Left kidney (tissue), 2 donors: Measurements from ENCODE around the gene ODAD2. TPM values are rescaled to one million over a fixed set of nuclear protein-coding genes. Genes with fewer than 3 reads are reported as not detected.
A peak's percentile ranks its signal among the peaks of the same experiment; 100 is the strongest.

ENCODE experiments used
- DNase-seq: peaks from one replicate; pipeline ENCODE4 v3.0.0-alpha.2; 2013
- polyA plus RNA-seq: library from polyadenylated mRNA; unstranded; fragments of 120-200 nt; gene quantifications from one replicate; pipeline ENCODE4 v1.2.1, GENCODE V29; 2013; ENCODE audit not compliant: insufficient read length

The ODAD2 gene
- polyA plus RNA-seq, 1 donor = 1.5 TPM

- no peak for DNase-seq
Observed at GRCh38 chr10:27844223-27844622, 154.7 kb downstream of the ODAD2 start.

DNA sequence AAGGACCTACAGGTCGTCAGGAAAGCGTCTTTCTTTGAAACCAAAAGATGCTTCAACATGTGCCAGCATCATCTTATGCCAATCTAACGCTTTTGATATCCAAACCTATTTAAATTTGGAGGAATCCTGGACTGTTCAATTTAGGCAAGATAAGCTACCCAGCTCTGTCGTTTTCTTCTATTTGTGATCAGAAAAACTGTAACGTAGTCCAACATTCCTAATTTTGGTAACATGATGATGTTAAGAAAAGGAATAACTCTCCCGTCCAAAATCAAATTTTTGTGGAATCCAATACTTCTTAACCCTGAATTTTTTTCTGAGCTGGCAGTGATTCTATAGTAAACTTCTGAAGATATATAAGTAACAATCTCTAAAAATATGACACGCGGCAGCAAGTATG is 160.0 kb downstream of the ODAD2 start:
- no peak for DNase-seq

DNA sequence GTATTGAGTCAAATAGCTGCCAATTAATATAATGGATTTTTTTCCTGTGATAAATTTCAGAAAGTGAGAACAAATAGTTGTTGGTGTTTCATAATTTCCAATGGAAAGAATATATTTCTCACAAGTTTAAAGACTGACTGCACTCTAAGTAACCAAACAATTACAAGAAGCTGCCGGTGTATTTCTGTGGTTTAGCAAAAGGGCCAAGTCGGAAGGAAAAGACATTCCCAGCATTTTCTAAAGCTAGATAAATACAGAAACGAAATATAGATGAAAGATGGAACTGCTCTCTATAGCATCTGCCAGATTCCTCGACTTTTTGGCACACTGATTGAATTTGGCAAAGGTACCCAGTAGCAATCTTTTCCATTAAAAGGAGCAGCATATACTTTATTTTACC is 160.5 kb downstream of the ODAD2 start:
- no peak for DNase-seq

- DNase-seq = peak; percentile 7
Observed at GRCh38 chr10:27834476-27834875, 164.4 kb downstream of the ODAD2 start.

- no peak for DNase-seq
Observed at GRCh38 chr10:27833792-27834191, 165.1 kb downstream of the ODAD2 start.

- DNase-seq = no peak
Observed at GRCh38 chr10:27832826-27833225, 166.1 kb downstream of the ODAD2 start.

DNA sequence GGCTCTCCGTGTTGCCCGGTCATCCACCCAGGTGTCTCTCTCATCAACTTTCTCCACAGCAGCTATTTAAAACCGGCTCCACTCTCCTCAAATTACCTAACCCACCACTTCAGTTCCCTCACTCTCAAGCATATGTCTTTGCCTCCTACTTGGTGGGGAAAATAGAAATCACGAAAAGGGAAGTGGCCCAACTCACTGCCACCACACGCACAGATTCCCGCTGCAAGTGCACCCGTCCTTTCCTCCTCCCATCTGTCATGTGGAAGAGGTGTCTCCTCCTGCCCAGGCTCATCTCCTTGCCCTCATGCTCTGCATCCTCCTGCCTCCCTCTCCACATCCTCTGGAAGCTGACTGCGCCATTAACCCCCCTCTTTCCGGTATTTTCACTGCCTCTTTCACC is 172.5 kb downstream of the ODAD2 start:
- DNase-seq = no peak

GRCh38 chr10:27822301-27822700 is 176.6 kb downstream of the ODAD2 start:
- DNase-seq = no peak

DNA sequence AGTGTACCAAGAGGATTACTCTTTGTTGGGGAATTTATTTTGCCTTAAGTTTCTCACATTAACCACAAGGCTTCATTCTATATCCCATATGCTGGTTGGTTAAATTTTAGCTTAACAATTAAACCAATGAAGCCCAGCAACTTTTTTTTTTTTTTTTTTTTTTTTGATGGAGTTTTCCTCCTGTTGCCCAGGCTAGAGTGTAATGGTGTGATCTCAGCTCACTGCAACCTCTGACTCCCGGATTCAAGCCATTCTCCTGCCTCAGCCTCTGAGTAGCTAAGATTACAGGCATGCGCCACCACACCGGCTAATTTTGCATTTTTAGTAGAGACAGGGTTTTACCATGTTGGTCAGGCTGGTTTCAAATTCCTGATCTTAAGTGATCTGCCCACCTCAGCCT is 178.2 kb downstream of the ODAD2 start:
- DNase-seq = peak; percentile 5

GRCh38 chr10:27819781-27820531 is 178.9 kb downstream of the ODAD2 start:
- peak; percentile 4 for DNase-seq

DNA sequence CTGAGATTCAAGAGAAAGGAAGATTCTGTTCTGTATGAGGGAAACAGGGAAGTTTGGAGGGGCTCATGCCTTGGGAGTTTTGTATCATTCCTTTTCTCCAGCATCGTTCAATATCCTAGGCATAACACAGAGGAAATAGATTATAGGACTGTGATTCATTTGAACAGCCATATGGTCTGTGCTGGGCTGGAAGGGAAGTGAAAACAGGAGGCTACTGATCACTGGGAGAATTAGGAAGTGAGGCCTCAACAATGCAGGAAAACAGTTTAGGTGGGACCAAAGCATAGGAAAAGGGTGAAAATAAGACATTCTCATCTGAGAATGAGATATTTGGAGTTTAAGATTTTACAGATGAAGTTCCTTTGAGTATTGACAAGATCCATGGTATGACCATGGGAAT is 182.6 kb downstream of the ODAD2 start:
- no peak for DNase-seq

DNA sequence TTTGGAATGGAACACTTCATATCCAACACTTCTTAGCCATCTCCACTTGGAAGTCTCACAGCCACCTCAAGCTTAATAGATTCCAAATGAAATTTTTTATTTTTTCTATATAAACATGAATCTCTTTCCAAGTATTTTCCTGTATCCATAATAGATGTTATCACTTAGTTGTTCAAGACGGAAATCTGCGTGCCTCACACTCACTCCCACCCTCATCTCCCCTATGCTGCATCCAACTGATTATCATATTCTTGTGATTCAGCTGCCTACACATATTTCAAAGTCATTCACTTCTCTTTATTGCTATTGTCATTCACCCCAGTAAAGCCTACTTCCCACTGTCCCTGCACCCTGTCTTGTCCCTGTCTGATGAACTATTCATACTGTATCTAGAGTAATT is 183.0 kb downstream of the ODAD2 start:
- no peak for DNase-seq

DNA sequence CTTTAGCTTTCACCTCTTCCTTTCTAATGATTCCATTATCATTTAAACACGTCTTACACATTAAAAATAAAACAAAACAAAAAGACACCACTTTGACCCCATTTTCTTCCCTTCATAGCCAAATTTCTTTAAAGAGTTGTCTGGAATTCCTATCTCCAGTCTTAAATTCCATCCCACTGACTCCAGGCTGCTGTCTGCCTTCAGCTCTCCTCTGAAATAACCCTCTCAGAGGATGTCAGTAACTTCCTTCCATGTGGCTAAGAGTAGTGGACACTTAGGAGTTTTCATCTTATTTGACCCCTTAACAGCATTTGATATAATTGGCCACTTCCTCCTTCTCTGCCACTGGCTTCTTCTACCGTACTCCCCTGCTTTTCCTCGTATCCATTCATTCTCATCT is 183.6 kb downstream of the ODAD2 start:
- no peak for DNase-seq

GRCh38 chr10:27805180-27805579 is 193.7 kb downstream of the ODAD2 start:
- DNase-seq = no peak

GRCh38 chr10:27804136-27804535 is 194.7 kb downstream of the ODAD2 start:
- DNase-seq = no peak

DNA sequence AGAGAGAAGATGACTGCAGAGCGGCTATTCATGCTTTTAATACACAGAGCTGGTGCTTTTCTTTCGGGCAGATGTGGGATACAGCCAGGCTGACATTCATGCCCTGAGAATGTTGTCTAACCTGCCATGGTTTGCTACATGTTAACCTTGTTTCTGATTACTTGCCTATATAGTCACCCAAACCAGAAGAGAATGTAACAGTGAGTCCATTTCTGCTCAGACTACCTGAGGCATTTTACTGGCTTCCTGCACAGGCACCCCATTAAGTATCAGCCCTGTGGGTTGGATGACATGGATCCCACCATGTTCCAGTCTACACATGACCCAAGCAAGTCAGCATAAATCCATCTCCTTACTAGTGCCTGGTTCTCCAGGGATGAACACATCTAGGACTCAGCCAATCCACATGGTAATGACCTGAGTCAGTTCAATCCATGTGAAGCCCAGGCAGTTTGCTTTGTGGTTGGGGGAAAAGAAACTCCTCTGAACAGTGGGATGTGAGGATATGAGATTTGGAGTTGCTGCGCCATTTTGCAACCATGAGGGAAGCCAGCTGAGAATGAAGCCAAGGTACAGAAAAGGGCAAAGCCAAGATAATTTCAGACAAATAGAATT is 197.6 kb downstream of the ODAD2 start:
- DNase-seq = no peak

- DNase-seq = no peak
Observed at GRCh38 chr10:27799046-27799445, 199.8 kb downstream of the ODAD2 start.

DNA sequence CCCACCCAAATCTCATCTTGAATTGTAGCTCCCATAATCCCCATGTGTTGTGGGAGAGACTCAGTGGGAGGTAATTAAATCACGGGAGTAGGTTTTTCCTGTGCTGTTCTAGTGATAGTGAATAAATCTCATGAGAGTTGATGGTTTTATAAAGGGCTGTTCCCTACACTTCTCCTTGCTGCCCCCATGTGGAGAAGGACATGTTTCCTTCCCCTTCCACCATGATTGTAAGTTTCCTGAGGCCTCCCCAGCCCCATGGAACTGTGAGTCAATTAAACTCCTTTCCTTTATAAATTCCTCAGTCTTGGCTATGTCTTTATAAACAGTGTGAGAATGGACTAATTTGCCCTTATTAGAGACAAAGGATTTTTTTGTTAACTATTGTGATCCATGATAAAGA is 204.7 kb downstream of the ODAD2 start:
- no peak for DNase-seq

GRCh38 chr10:27792216-27792615 is 206.7 kb downstream of the ODAD2 start:
- no peak for DNase-seq

DNA sequence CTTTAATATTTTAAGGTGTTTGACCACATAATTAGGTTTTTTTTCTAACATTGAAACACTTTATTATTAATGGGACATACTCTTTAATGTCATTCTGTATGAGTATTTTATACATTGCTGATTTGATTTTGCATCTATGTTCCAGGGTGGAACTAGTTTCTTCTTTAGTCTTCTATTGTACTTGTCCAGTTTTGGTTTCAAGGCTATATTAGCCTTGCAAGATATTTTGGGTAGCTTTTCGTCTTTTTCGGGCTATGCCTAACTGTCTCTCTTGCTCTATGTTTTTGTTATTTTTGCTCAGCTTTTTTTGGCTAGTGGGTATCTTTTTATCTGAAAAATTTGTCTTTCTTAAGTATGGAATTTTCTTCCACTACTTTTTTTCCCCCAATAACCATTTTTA is 214.6 kb downstream of the ODAD2 start:
- no peak for DNase-seq

DNA sequence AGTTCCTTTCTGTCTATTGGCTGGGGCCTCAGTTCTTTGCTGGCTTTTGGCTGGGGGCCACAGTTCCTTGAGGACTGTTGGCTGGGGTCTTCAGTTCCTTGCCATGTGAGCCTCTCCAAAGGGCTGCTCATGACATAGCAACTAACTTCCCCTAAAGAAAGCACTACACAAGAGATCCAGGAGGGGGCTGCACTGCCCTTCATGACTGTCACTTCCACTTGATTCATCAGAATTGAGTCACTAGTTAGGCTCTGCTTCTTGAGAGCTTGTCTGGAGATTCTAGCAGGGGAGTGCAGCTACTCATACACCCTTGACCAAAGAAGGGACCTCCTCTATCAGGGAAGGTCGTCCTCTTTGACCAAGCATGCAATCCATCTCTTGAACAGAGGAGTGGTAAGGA is 215.2 kb downstream of the ODAD2 start:
- no peak for DNase-seq

- no peak for DNase-seq
Observed at GRCh38 chr10:27779462-27780015, 219.3 kb downstream of the ODAD2 start.

DNA sequence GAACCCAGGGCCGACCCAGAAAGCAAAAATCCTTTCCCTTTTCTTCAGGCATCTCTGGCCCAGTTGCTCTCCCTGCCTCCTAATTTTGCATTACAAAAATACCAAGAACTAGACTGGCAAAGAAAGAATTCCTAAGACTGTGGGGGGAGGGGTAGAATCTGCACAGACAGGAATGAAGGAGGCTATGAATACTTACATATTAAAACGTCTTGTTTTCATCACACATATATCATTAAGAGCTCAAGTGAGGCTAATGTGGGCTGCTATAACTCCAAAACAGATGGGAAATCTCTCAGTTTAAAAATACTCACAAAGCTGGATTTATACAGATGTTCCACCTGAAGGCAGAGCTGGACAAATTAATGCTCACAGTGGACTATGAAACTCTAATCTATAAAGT is 224.0 kb downstream of the ODAD2 start:
- DNase-seq = no peak

- no peak for DNase-seq
Observed at GRCh38 chr10:27771231-27771630, 227.6 kb downstream of the ODAD2 start.
